Subcutaneous abdominal adipose tissue (tissue), 5 donors: ENCODE data around the gene GCNT2.
"Not testable (repeated sequence)": the region's sequence is repeated elsewhere in the genome, so short reads cannot be mapped to it uniquely, and the experiment has no call there.

Experiments
- H3K27ac ChIP-seq: one replicate; pipeline ENCODE4 v1.7.0; 2013; ENCODE audit warnings: low read depth, mild to moderate bottlenecking, inconsistent platforms, low read length, moderate library complexity
- H3K27me3 ChIP-seq, 5 donors: one replicate each; pipeline ENCODE4 v1.7.0; 2013; ENCODE audit warnings: low read length in 5 of 5, inconsistent platforms in 1 of 5; ENCODE audit not compliant: control insufficient read depth in 5 of 5, insufficient read depth in 4 of 5
- H3K36me3 ChIP-seq, 5 donors: one replicate each; pipeline ENCODE4 v1.7.0; 2013; ENCODE audit warnings: low read length in 5 of 5; ENCODE audit not compliant: control insufficient read depth in 5 of 5, insufficient read depth in 5 of 5
- H3K4me1 ChIP-seq, 5 donors: one replicate each; pipeline ENCODE4 v1.7.0; 2013; ENCODE audit warnings: low read length in 5 of 5, mild to moderate bottlenecking in 3 of 5, moderate library complexity in 1 of 5; ENCODE audit not compliant: control insufficient read depth in 5 of 5, insufficient read depth in 5 of 5
- H3K4me3 ChIP-seq, 5 donors: one replicate each; pipeline ENCODE4 v1.7.0; 2013; ENCODE audit warnings: low read length in 5 of 5, low read depth in 1 of 5
- H3K9ac ChIP-seq, 5 donors: one replicate each; pipeline ENCODE4 v1.7.0; 2013; ENCODE audit warnings: low read length in 5 of 5, mild to moderate bottlenecking in 4 of 5, moderate library complexity in 3 of 5
- H3K9me3 ChIP-seq, 5 donors: one replicate each; pipeline ENCODE4 v1.7.0; 2013; ENCODE audit warnings: low read length in 5 of 5; ENCODE audit not compliant: control insufficient read depth in 5 of 5
- donor health status: healthy.
- donor health status: healthy.
- donor health status: healthy.
- donor health status: healthy.
- donor health status: healthy.

GCNT2 gene

DNA sequence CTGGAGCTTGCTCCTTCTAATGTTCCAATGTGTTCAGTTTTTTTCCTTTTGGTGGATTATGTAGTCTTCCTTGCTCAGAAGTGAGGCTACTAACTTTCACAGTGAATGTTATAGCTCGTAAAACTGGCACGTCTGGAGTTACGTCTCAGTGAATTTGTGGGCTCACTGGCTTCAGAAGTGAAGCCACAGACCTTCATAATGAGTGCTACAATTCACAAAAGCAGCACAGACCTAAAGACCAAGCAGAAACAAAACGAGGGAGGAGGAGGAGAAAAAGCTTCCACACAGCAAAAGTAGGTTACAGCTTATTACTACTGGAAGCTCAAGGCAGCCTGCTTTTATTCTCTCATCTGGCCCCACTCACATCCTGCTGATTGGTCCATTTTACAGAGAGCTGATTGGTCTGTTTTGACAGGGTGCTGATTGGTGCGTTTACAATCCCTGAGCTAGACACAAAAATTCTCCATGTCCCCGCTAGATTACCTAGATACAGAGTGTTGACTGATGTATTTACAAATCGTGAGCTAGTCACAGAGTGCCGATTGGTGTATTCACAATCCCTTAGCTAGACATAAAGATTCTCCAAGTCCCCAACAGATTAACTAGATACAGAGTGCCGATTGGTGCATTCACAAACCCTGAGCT, 34.1 kb upstream of the GCNT2 start:
- H3K27me3 ChIP-seq, H3K27ac ChIP-seq, H3K4me3 ChIP-seq, H3K36me3 ChIP-seq, H3K4me1 ChIP-seq, H3K9me3 ChIP-seq, H3K9ac ChIP-seq: not testable (repeated sequence)

DNA sequence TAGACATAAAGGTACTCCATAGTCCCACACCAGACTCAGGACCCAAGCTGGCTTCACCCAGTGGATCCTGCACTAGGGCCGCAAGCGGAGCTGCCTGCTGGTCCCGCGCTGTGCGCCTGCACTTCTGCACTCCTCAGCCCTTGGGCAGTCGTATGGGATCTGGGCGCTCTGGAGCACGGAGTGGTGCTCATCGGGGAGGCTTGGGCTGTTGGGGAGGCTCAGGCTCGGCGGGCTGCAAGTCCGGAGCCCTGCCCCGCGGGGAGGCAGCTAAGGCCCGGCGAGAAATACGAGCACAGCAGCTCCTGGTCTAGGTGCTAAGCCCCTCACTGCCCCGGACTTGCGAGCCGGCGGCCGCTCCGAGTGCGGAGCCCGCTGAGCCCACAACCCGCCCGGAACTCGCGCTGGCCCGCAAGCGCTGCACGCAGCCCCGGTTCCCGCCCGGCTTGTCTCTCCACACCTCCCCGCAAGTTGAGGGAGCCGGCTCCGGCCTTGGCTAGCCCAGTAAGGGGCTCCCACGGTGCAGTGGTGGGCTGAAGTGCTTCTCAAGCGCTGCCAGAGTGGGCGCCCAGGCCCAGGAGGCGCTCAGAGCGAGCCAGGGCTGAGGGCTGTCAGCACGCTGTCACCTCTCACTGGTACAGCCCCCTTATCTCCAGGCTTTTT, 33.4 kb upstream of the GCNT2 start:
- Histone ChIP-seq H3K9ac (no peak overlapping the region), H3K27me3 (peaks cover 0 to 8% (median 0%) of the 10 kb centered on the region in 5 donors), H3K4me1 (no peaks in the 10 kb centered on the region), H3K36me3 (no peaks in the 10 kb centered on the region), H3K4me3 (no peak overlapping the region), H3K9me3 (peaks cover 0 to 3% (median 0%) of the 10 kb centered on the region in 5 donors), H3K27ac (no peak overlapping the region)

DNA sequence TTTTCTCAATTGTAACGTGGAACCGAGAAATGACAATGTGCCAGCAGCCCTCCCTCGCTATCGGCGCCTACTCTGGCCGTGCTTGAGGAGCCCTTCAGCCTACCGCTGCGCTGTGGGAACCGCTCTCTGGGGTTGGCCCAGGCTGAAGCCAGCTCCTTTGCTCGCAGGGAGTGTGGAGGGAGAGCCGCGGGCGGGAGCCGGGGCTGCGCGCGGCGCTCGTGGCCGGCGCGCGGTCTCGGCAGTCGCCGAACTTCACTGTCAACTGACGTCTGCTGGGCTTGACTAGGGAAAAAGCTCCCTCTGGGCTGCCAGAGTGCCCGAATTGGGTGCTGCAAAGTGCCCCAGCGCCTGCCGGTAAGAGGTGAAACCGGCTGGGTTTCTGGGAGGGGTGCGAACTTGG, 29.7 kb upstream of the GCNT2 start:
- peaks cover 0 to 8% (median 0%) of the 10 kb centered on the region in 5 donors for H3K27me3 ChIP-seq
- H3K9ac ChIP-seq, result no peak overlapping the region
- no peaks in the 10 kb centered on the region for H3K36me3 ChIP-seq
- H3K4me3 ChIP-seq, result no peak overlapping the region
- H3K4me1 ChIP-seq, result no peaks in the 10 kb centered on the region
- peaks cover 0 to 3% (median 0%) of the 10 kb centered on the region in 5 donors for H3K9me3 ChIP-seq
- no peak overlapping the region for H3K27ac ChIP-seq

DNA sequence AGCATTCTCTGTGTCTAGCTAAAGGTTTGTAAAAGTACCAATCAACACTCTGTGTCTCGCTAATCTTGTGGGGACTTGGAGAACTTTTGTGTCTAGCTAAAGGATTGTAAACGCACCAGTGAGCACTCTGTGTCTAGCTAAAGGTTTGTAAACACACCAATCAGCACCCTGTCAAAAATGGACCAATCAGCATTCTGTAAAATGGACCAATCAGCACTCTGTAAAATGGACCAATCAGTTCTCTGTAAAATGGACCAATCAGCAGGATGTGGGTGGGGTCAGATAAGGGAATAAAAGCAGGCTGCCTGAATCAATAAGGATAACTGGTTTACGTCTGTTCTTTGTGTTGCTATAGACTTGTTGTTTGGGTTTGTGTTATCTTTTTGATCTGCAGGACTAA, 29.2 kb upstream of the GCNT2 start:
- H3K4me1 ChIP-seq, H3K36me3 ChIP-seq, H3K9me3 ChIP-seq, H3K9ac ChIP-seq, H3K4me3 ChIP-seq, H3K27ac ChIP-seq, H3K27me3 ChIP-seq: not testable (repeated sequence)

DNA sequence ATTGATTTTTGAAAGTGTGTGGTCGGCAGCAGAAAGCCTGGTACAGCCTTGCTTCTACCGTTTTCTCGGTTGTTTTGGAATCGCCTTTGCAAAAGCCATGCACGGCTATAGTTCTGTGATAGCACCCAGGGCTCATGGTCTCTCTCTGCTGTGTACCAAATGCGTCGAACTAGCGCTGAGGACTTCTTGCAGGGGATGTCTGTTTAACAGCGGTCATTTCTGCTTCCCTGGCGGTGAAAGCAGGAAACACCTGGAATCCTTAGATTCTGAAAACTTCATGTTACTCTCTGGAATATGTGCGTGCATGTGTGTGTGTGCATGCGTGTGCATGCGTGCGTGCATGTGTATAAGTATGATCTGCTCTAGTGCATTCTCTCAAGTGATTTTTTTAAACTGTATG, 26.1 kb upstream of the GCNT2 start:
- H3K27ac ChIP-seq, result no peak overlapping the region
- H3K27me3 ChIP-seq, result no peaks in the 10 kb centered on the region
- no peak overlapping the region for H3K4me3 ChIP-seq
- no peaks in the 10 kb centered on the region for H3K4me1 ChIP-seq
- no peak overlapping the region for H3K9ac ChIP-seq
- no peaks in the 10 kb centered on the region for H3K36me3 ChIP-seq
- peaks cover 0 to 3% (median 0%) of the 10 kb centered on the region in 5 donors for H3K9me3 ChIP-seq

DNA sequence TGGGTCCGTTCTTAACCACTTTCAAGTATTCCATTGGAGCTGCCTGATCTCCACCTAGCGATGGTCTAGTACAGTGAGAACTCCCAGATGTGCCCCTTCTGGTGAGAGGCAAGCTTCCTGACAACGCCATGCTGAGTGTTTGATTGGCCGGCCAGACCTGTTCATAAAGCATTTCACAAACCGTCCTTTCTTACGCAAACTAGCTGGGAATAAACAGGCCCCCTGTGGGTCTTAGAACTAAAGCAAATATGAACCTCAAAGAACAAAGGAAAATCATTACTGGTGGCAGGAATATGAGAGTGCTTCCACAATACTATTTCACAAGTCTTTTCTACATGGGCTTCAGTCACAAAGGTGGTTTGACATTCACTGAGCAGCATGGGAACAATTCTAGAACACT, 15.6 kb upstream of the GCNT2 start:
- H3K4me3 ChIP-seq, result no peak overlapping the region
- peaks cover 0 to under 1% (median 0%) of the 10 kb centered on the region in 5 donors for H3K4me1 ChIP-seq
- H3K9me3 ChIP-seq, result no peaks in the 10 kb centered on the region
- H3K27ac ChIP-seq, result no peak overlapping the region
- H3K27me3 ChIP-seq, result peaks cover 0 to 3% (median 0%) of the 10 kb centered on the region in 5 donors
- H3K36me3 ChIP-seq, result no peaks in the 10 kb centered on the region
- no peak overlapping the region for H3K9ac ChIP-seq

DNA sequence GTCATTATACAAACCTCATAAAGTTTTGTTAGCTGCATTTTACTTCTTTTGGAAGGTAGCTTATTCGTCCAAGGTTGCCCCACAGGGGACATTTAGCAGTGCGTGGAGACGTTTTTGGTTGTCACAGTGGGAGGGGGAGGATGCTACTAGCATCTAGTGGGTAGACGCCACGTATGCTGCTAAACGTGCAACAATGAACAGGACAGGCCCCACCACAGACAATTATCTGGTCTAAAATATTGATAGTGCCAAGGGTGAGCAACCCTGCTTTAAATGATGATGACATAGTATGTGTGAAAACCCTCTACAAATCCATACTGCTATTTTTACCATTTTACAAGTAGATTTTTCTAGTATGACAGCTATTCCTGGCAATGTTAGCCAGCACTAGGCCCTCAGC, 13.9 kb upstream of the GCNT2 start:
- Histone ChIP-seq H3K9me3 (no peaks in the 10 kb centered on the region), H3K36me3 (no peaks in the 10 kb centered on the region), H3K4me3 (no peak overlapping the region), H3K4me1 (peaks cover 0 to 7% (median 0%) of the 10 kb centered on the region in 5 donors), H3K27ac (no peak overlapping the region), H3K27me3 (peaks cover 0 to 3% (median 0%) of the 10 kb centered on the region in 5 donors), H3K9ac (no peak overlapping the region)

DNA sequence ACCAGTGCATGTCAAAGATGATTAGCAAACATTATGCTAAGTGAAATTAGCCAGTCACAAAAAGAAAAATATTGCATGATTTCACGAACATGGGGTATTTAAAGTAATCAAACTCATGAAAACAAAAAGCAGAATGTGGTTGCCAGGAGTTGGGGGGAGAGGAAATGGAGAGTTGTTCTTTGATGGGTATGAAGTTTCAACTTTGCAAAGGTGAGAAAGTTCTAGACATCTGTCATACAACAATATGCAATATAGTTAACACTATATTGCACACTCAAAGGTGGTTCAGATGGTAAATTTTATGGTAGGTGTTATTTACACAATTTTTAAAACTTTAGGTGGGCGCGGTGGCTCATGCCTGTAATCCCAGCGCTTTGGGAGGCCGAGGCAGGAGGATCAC, 13.4 kb upstream of the GCNT2 start:
- no peak overlapping the region for H3K4me3 ChIP-seq
- no peak overlapping the region for H3K9ac ChIP-seq
- no peaks in the 10 kb centered on the region for H3K9me3 ChIP-seq
- H3K36me3 ChIP-seq, result no peaks in the 10 kb centered on the region
- H3K27ac ChIP-seq, result no peak overlapping the region
- H3K27me3 ChIP-seq, result peaks cover 0 to 3% (median 0%) of the 10 kb centered on the region in 5 donors
- H3K4me1 ChIP-seq, result peaks cover 0 to 7% (median 0%) of the 10 kb centered on the region in 5 donors

DNA sequence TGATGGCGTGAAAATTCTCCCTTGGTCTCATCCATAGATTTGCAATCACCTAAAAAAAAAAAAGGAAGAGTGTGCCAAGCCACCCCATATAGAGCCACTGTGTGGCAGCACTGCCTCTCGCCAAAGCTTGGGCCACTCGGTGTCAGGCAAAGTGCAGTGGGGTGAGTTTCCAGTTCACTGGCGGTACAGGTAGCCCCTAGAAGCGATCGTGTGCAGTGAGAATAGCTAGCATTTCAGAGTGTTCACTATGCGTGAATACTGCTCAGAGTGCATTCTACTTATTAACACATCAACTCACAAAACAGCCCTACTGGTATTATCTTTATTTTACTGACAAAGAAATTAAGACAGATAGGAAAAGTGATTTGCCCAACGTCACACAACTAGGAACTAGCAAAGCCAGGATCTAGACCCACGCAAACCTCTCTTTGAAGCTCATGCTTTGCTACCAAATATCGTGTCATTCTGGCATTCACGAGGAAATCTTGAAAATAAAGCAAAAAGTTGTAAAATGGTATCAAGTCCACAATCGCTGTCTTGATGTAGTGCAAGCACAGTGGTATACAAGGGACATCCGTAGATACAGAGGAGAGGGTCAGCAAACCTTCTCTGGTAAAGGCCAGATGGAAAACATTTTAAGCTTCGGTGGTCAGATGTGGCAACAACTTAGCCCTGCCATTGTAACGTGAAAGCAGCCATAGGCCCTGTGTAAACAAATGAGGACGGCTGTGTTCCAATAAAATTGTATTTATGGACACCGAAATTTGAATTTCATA, 10.4 kb upstream of the GCNT2 start:
- peaks cover 0 to 7% (median 0%) of the 10 kb centered on the region in 5 donors for H3K4me1 ChIP-seq
- H3K36me3 ChIP-seq, result no peaks in the 10 kb centered on the region
- H3K9ac ChIP-seq, result no peak overlapping the region
- no peak overlapping the region for H3K27ac ChIP-seq
- peak overlapping the region in 2 of 5 donors; percentile 5 to 7 for H3K4me3 ChIP-seq
- no peaks in the 10 kb centered on the region for H3K9me3 ChIP-seq
- peaks cover 0 to 3% (median 0%) of the 10 kb centered on the region in 5 donors for H3K27me3 ChIP-seq

DNA sequence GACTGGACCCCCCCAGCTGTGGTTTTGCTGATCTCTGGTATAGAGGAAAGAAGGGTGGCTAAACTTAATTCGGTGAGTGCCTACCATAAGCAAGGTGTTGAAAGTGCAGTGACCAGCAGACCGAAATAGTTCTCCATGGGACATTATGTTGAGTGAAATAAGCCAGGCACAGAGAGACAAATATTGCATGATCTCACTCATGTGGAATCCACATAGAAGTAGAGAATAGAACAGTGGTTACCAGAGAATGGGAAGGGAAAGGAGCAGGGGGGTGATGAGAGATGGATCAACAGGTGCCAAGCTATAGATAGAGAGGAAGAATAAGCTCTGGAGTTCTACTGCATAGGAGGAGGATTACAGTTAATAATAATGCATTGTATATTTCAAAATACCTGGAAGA, 9.7 kb upstream of the GCNT2 start:
- H3K36me3 ChIP-seq, result no peaks in the 10 kb centered on the region
- H3K4me3 ChIP-seq, result no peak overlapping the region
- H3K27me3 ChIP-seq, result peaks cover 0 to 3% (median 0%) of the 10 kb centered on the region in 5 donors
- no peaks in the 10 kb centered on the region for H3K9me3 ChIP-seq
- peaks cover 0 to 7% (median 0%) of the 10 kb centered on the region in 5 donors for H3K4me1 ChIP-seq
- H3K9ac ChIP-seq, result no peak overlapping the region
- H3K27ac ChIP-seq, result no peak overlapping the region
